ENCODE data around the gene ARHGAP9.

ARHGAP9 gene

DNA sequence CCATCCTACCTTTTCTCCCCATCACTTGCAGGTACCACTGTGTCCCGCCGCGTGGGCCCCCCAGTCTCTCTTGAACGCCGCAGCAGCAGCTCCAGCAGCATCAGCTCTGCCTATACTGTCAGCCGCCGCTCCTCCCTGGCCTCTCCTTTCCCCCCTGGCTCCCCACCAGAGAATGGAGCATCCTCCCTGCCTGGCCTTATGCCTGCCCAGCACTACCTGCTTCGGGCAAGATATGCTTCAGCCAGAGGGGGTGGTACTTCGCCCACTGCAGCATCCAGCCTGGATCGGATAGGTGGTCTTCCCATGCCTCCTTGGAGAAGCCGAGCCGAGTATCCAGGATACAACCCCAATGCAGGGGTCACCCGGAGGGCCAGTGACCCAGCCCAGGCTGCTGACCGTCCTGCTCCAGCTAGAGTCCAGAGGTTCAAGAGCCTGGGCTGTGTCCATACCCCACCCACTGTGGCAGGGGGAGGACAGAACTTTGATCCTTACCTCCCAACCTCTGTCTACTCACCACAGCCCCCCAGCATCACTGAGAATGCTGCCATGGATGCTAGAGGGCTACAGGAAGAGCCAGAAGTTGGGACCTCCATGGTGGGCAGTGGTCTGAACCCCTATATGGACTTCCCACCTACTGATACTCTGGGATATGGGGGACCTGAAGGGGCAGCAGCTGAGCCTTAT lies 9.2 kb downstream of the ARHGAP9 start:
- Histone ChIP-seq H2AFZ (ENCODE audit: low read depth, low read length) (no peak overlapping the region), H3K27me3 (ENCODE audit: insufficient read depth, low read length) (peaks cover 21% of the 10 kb centered on the region), H3K9me3 (ENCODE audit: low read length) (no peaks in the 10 kb centered on the region), H3K36me3 (ENCODE audit: insufficient read depth, low read length) (peaks cover 4% of the 10 kb centered on the region), H3K4me3 (ENCODE audit: low read length) (no peak overlapping the region), H3K4me1 (ENCODE audit: insufficient read depth, low read length) (peaks cover 5% of the 10 kb centered on the region)

DNA sequence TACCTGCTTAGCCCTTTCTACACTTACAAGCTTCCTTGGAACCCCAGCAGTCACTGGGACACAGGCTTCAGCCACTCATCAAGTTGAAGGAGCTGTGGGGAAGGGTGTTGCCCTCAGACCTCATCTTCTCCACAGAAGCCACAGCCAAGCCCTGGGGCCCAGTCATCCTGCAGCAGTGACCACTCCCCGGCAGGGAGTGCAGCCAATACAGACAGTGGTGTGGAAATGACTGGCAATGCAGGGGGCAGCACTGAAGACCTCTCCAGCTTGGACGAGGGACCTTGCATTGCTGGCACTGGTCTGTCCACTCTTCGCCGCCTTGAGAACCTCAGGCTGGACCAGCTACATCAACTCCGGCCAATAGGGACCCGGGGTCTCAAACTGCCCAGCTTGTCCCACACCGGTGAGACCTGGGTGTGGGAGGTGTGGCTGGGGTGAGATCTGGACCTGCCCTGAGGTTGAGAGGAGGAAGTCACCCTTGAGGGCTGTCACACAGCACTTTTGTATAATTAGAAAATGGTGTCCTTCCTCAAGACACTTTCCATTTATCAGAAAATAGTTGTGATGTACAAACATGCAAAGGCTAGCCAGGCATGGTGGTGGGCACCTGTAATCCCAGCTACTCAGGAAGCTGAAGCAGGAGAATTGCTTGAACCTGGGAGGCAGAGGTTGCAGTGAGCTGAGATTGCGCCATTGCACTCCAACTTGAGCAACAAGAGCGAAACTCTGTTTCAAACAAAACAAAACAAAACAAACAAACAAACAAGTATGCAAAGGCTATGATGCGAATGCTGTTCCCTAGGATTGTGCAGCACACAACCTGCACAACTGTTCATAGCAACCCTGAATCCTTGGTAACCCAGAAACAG lies 10.1 kb downstream of the ARHGAP9 start:
- Histone ChIP-seq H2AFZ (ENCODE audit: low read depth, low read length) (no peak overlapping the region), H3K36me3 (ENCODE audit: insufficient read depth, low read length) (peaks cover 4% of the 10 kb centered on the region), H3K9me3 (ENCODE audit: low read length) (no peaks in the 10 kb centered on the region), H3K4me3 (ENCODE audit: low read length) (no peak overlapping the region), H3K4me1 (ENCODE audit: insufficient read depth, low read length) (no peaks in the 10 kb centered on the region), H3K27me3 (ENCODE audit: insufficient read depth, low read length) (peaks cover 12% of the 10 kb centered on the region)

DNA sequence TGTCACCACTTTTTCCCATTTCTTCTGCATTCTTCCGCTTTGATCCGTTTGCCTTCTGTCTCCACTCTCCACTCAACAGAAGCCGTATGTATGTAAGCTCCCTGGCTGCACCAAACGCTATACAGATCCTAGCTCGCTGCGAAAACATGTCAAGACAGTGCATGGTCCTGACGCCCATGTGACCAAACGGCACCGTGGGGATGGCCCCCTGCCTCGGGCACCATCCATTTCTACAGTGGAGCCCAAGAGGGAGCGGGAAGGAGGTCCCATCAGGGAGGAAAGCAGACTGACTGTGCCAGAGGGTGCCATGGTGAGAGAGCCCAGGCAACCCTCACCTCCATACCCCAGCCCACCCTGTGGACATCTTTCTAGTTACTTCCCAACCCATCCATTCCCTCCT lies 11.8 kb downstream of the ARHGAP9 start:
- H3K36me3 ChIP-seq (ENCODE audit: insufficient read depth, low read length): peaks cover 4% of the 10 kb centered on the region
- no peak overlapping the region for H3K4me3 ChIP-seq (ENCODE audit: low read length)
- no peaks in the 10 kb centered on the region for H3K27me3 ChIP-seq (ENCODE audit: insufficient read depth, low read length)
- H3K4me1 ChIP-seq (ENCODE audit: insufficient read depth, low read length): no peaks in the 10 kb centered on the region
- no peaks in the 10 kb centered on the region for H3K9me3 ChIP-seq (ENCODE audit: low read length)
- H2AFZ ChIP-seq (ENCODE audit: low read depth, low read length): no peak overlapping the region

DNA sequence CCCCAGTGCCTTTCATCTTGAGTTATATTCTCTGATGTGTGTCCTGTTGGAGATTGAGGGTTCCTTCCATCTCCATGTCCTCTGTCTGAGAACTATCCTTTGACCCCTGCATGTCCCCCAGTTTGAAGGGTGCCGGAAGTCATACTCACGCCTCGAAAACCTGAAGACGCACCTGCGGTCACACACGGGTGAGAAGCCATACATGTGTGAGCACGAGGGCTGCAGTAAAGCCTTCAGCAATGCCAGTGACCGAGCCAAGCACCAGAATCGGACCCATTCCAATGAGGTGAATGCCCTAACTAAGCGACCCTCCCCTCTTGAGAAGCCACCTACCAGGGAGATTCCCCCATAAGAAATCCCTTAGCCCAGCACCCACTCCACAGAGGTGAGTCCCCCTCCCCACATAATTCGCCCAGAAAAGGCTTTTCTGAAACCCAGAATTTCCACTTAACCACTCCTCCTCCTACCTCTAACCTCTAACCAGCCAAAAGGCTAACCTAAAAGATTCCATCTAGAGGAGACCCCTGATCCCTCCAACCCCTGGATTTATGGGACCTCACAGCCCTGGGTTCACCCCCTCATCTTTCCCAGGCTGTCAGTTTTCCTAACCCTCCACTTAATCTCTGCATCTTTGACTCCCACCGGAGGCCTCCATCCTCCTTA lies 12.3 kb downstream of the ARHGAP9 start:
- no peaks in the 10 kb centered on the region for H3K9me3 ChIP-seq (ENCODE audit: low read length)
- H3K27me3 ChIP-seq (ENCODE audit: insufficient read depth, low read length): no peaks in the 10 kb centered on the region
- H3K4me3 ChIP-seq (ENCODE audit: low read length): no peak overlapping the region
- H2AFZ ChIP-seq (ENCODE audit: low read depth, low read length): no peak overlapping the region
- H3K4me1 ChIP-seq (ENCODE audit: insufficient read depth, low read length): peaks cover 4% of the 10 kb centered on the region
- H3K36me3 ChIP-seq (ENCODE audit: insufficient read depth, low read length): peaks cover 4% of the 10 kb centered on the region

DNA sequence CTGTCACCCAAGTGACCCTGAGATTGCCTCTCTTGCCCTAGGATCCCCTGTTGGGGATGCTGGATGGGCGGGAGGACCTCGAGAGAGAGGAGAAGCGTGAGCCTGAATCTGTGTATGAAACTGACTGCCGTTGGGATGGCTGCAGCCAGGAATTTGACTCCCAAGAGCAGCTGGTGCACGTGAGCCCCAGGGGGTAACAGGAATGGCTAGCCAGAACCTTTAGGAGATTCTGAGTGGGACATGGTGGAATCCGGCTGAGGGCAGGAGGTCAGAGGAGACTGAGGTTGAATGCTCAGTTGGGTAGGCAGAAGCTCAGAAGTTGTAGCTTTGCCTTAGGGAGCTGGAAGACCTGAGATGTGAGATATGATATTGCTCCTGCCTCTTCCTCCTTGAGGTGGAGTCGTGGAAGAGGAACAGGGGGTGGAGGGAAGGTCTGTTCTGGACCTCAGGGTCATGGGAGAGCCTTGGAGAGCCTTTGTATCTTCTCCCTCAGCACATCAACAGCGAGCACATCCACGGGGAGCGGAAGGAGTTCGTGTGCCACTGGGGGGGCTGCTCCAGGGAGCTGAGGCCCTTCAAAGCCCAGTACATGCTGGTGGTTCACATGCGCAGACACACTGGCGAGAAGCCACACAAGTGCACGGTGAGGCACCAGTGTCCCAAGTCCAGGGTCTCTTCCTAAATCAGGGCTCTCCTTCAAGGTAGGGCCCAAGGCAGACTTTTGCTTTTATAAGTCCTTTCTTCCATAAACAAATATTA lies 13.7 kb downstream of the ARHGAP9 start:
- no peak overlapping the region for H2AFZ ChIP-seq (ENCODE audit: low read depth, low read length)
- no peak overlapping the region for H3K4me3 ChIP-seq (ENCODE audit: low read length)
- H3K36me3 ChIP-seq (ENCODE audit: insufficient read depth, low read length): peaks cover 3% of the 10 kb centered on the region
- H3K27me3 ChIP-seq (ENCODE audit: insufficient read depth, low read length): no peaks in the 10 kb centered on the region
- no peaks in the 10 kb centered on the region for H3K9me3 ChIP-seq (ENCODE audit: low read length)
- H3K4me1 ChIP-seq (ENCODE audit: insufficient read depth, low read length): peaks cover 14% of the 10 kb centered on the region

DNA sequence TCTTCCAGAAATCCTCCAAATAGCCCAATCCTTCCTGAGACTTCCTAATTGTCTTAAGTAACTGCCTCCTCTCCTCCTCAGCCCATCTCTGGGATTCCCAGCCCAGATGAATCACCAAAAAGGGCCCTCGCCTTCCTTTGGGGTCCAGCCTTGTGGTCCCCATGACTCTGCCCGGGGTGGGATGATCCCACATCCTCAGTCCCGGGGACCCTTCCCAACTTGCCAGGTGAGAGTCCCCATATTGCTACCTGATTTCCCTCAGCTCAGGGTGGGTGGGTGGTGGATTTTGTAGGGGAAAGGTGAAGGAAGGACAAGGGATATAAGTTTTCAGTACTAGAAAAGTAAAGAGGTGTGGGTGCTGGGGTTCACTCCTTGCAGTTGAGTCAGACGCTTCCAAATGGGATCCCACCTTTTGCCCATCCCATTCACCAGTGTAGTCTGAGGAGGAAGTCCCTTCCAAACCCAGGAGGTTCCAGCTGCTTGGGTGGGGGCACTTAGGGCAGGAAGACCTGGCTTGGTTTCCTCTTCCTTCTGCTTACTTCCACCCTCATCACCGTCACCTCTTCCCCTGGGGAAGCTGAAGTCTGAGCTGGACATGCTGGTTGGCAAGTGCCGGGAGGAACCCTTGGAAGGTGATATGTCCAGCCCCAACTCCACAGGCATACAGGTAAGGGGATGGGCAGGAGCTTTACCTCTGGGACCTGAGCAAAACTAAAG lies 14.5 kb downstream of the ARHGAP9 start:
- Histone ChIP-seq H3K27me3 (ENCODE audit: insufficient read depth, low read length) (no peaks in the 10 kb centered on the region), H3K9me3 (ENCODE audit: low read length) (no peaks in the 10 kb centered on the region), H3K36me3 (ENCODE audit: insufficient read depth, low read length) (no peaks in the 10 kb centered on the region), H3K4me1 (ENCODE audit: insufficient read depth, low read length) (peaks cover 21% of the 10 kb centered on the region), H2AFZ (ENCODE audit: low read depth, low read length) (no peak overlapping the region), H3K4me3 (ENCODE audit: low read length) (no peak overlapping the region)

DNA sequence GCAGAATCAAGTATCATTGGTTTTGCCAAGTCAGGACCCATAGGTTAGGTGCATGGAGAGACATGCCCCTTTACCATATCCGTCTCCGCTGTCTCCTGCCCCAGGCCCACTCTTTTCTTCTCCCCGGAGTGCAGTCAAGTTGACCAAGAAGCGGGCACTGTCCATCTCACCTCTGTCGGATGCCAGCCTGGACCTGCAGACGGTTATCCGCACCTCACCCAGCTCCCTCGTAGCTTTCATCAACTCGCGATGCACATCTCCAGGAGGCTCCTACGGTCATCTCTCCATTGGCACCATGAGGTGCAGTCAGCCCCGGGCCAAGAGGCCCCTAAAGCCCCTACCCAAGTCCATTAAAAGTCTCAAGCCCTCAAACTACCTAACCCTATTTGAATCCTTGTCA lies 15.1 kb downstream of the ARHGAP9 start:
- Histone ChIP-seq H3K27me3 (ENCODE audit: insufficient read depth, low read length) (no peaks in the 10 kb centered on the region), H3K4me3 (ENCODE audit: low read length) (no peak overlapping the region), H3K4me1 (ENCODE audit: insufficient read depth, low read length) (peaks cover 22% of the 10 kb centered on the region), H3K9me3 (ENCODE audit: low read length) (no peaks in the 10 kb centered on the region), H3K36me3 (ENCODE audit: insufficient read depth, low read length) (no peaks in the 10 kb centered on the region), H2AFZ (ENCODE audit: low read depth, low read length) (no peak overlapping the region)

DNA sequence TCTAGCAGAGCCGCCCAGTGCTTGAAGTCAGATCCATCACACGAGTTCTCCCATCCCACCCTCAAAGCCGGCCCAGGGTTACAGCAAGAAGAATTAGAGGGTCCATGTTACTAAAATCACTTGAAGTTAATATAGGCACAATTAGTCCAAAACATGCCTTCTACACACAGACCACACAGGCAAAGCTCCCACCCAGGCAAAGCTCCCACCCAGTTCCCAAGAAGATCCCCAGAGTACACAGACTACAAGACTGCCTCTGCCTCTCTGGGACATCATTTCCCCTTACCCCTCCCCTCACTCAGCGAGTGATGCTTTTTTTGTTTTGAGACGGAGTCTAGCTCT lies 16.8 kb downstream of the ARHGAP9 start:
- H3K36me3 ChIP-seq (ENCODE audit: insufficient read depth, low read length): no peaks in the 10 kb centered on the region
- no peak overlapping the region for H2AFZ ChIP-seq (ENCODE audit: low read depth, low read length)
- no peaks in the 10 kb centered on the region for H3K27me3 ChIP-seq (ENCODE audit: insufficient read depth, low read length)
- H3K4me1 ChIP-seq (ENCODE audit: insufficient read depth, low read length): peaks cover 26% of the 10 kb centered on the region
- no peak overlapping the region for H3K4me3 ChIP-seq (ENCODE audit: low read length)
- no peaks in the 10 kb centered on the region for H3K9me3 ChIP-seq (ENCODE audit: low read length)

DNA sequence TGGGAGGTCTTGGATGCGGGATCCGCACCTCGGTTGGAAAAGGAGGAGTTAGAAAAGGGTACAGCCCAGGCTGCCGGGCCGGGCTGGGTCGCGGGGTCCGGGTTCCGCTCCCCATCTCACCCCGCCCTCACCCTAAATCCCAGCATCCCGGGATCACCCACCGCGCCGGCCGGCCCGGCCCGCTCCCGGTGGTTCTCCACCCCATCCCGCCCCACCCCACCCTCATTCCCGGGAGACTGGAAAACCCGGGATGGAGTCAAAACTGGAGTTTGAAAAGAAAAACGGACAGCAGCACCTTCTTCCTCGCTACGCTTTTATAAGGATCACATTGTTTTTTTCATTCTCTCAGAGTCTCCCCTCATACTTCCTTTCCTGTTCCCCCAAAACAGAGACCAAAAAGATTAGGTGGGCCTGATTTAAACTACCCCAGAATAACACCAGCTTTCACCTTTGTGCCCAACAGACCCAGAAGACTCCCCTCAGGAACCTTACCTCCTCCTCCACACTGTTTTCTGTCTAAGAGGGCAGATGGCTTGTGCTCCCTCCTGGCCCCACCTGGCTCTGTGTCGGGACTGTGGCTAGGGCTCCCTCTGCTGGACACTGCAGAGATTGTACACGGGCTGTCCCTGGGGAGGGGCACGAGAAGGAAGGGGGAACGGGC lies 17.3 kb downstream of the ARHGAP9 start:
- Histone ChIP-seq H2AFZ (ENCODE audit: low read depth, low read length) (no peak overlapping the region), H3K36me3 (ENCODE audit: insufficient read depth, low read length) (no peaks in the 10 kb centered on the region), H3K4me1 (ENCODE audit: insufficient read depth, low read length) (peaks cover 26% of the 10 kb centered on the region), H3K9me3 (ENCODE audit: low read length) (no peaks in the 10 kb centered on the region), H3K27me3 (ENCODE audit: insufficient read depth, low read length) (no peaks in the 10 kb centered on the region), H3K4me3 (ENCODE audit: low read length) (peak overlapping the region; percentile 52)

DNA sequence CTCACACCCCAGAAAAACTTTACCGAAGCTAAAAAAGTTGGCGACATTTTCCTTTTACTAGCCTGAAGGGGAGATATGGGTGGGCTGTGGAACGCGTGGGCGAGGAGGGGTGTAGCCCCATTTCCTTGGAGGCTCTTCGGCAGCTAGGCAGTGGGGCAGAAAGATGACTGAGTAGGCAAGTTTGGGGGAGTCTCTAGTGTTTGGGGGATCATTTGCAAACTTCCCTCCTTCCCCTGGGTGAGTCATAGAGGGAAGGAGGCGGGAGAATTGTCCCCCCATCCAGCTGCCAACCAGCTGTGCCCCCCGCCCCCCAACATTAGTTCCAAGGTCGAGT lies 17.8 kb downstream of the ARHGAP9 start:
- H3K36me3 ChIP-seq (ENCODE audit: insufficient read depth, low read length): no peaks in the 10 kb centered on the region
- no peaks in the 10 kb centered on the region for H3K9me3 ChIP-seq (ENCODE audit: low read length)
- H3K4me3 ChIP-seq (ENCODE audit: low read length): peak overlapping the region; percentile 52

DNA sequence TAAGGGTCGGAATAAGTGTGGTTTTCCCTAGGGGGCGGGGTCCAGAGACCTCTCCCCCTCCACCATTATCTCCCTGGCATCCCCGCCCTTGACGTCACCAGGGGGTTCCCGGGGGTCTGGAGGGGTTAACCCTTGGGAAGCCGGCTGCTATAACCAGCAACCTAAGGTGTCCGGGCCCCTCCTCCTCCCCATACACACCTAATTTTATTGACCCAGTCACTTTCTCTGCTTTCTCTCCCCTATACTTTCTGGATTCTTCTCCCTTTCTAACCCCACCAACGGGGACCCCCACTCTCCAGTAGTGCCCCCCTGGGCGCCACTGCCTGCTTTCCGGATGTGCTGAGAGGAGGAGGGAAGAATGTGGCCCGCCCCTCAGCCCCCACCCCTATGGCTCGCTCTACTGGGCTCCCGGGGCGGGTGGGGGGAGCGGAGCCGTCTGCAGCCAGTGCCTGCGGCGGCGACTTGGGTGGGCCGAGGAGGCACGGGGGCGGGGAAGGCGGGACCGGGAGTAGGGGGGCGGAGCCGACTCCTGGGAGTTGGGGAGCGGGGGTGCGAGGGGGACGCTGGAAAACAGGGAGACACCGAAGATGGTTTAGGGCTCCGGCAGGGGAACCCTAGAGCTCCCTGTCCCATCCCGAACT lies 18.3 kb downstream of the ARHGAP9 start:
- Histone ChIP-seq H3K9me3 (ENCODE audit: low read length) (no peaks in the 10 kb centered on the region), H2AFZ (ENCODE audit: low read depth, low read length) (no peak overlapping the region), H3K4me3 (ENCODE audit: low read length) (peak overlapping the region; percentile 52), H3K36me3 (ENCODE audit: insufficient read depth, low read length) (no peaks in the 10 kb centered on the region), H3K4me1 (ENCODE audit: insufficient read depth, low read length) (peaks cover 26% of the 10 kb centered on the region), H3K27me3 (ENCODE audit: insufficient read depth, low read length) (no peaks in the 10 kb centered on the region)

More for the DNA sequence above, 17.8 kb downstream of the ARHGAP9 start:
- H2AFZ ChIP-seq (ENCODE audit: low read depth, low read length): no peak overlapping the region
- H3K27me3 ChIP-seq (ENCODE audit: insufficient read depth, low read length): no peaks in the 10 kb centered on the region
- H3K4me1 ChIP-seq (ENCODE audit: insufficient read depth, low read length): peaks cover 26% of the 10 kb centered on the region

DNA sequence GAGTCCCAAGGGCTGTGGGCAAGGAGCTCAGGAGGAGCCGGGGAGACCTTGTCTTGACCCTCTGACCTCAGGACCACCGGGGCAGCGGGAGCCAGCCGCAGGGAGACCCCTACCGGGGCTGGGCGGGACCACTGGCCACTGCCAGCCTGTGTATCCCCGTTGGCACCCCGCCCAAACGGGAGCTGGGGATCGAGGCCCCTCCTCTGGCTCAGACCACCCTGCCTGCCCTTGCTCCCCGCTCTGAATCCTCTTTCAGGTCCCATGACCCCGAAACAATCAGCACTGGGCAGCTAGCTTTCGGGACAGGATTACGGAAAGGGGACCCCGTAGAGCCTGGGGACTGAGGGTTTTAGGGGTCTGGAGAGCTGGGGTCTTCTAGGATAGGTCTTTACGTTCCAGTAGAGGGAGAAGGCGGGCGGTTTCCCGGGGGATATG lies 18.8 kb downstream of the ARHGAP9 start:
- H3K9me3 ChIP-seq (ENCODE audit: low read length): no peaks in the 10 kb centered on the region
- H3K27me3 ChIP-seq (ENCODE audit: insufficient read depth, low read length): no peaks in the 10 kb centered on the region

More for the DNA sequence above, 18.8 kb downstream of the ARHGAP9 start:
- H2AFZ ChIP-seq (ENCODE audit: low read depth, low read length): no peak overlapping the region
- peak overlapping the region; percentile 52 for H3K4me3 ChIP-seq (ENCODE audit: low read length)
- H3K36me3 ChIP-seq (ENCODE audit: insufficient read depth, low read length): no peaks in the 10 kb centered on the region
- H3K4me1 ChIP-seq (ENCODE audit: insufficient read depth, low read length): peaks cover 26% of the 10 kb centered on the region
